Natural killer cell treated with Interleukin-12 subunit alpha and Interleukin-12 subunit beta and Interleukin-15 and Interleukin-18, amount 100 ng/mL, for 72 hours (primary cell): Measurements from ENCODE around the gene KREMEN1. TPM values are rescaled to one million over a fixed set of nuclear protein-coding genes. Genes with fewer than 3 reads are reported as not detected.
A peak's percentile ranks its signal among the peaks of the same experiment; 100 is the strongest.

Experiments used
- ATAC-seq, 2 donors: fragments of 150-1000 bp; cut with Tn5 transposase in 1 of 2; sonication (Bioruptor Pico), chemical (Tn5 transposase) in 1 of 2; 2 replicates each; pipeline ENCODE4 v1.10.0; 2021
- DNase-seq: peaks from one replicate; pipeline ENCODE4 v3.0.0; 2022; ENCODE audit warnings: low spot score
- H3K27ac Mint-ChIP-seq, 2 donors: 1 replicate in 1 of 2; 2 replicates in 1 of 2; pipeline ENCODE4 v1.8.0; 2022; ENCODE audit warnings: mixed read lengths in 2 of 2, mild to moderate bottlenecking in 1 of 2, moderate library complexity in 1 of 2
- H3K27me3 Mint-ChIP-seq, 2 donors: 1 replicate in 1 of 2; 2 replicates in 1 of 2; pipeline ENCODE4 v1.8.0; 2022; ENCODE audit warnings: mixed read lengths in 2 of 2
- H3K36me3 Mint-ChIP-seq: one replicate; pipeline ENCODE4 v1.8.0; 2022; ENCODE audit warnings: mixed read lengths
- H3K4me1 Mint-ChIP-seq, 2 donors: 1 replicate in 1 of 2; 2 replicates in 1 of 2; pipeline ENCODE4 v1.8.0; 2022; ENCODE audit warnings: low read depth in 2 of 2, mixed read lengths in 2 of 2, mild to moderate bottlenecking in 1 of 2
- H3K4me3 Mint-ChIP-seq: one replicate; pipeline ENCODE4 v1.8.0; 2022; ENCODE audit warnings: mixed read lengths
- H3K9me3 Mint-ChIP-seq: 2 replicates; pipeline ENCODE4 v1.8.0; 2022; ENCODE audit warnings: mixed read lengths
- total RNA-seq, 2 donors: library from RNA; stranded (reverse); gene quantifications; one replicate each; pipeline ENCODE4 v1.2.3, GENCODE V29; 2022

KREMEN1 gene
- total RNA-seq, 2 donors from 2014 or later = 0.17 to 0.59 TPM

DNA sequence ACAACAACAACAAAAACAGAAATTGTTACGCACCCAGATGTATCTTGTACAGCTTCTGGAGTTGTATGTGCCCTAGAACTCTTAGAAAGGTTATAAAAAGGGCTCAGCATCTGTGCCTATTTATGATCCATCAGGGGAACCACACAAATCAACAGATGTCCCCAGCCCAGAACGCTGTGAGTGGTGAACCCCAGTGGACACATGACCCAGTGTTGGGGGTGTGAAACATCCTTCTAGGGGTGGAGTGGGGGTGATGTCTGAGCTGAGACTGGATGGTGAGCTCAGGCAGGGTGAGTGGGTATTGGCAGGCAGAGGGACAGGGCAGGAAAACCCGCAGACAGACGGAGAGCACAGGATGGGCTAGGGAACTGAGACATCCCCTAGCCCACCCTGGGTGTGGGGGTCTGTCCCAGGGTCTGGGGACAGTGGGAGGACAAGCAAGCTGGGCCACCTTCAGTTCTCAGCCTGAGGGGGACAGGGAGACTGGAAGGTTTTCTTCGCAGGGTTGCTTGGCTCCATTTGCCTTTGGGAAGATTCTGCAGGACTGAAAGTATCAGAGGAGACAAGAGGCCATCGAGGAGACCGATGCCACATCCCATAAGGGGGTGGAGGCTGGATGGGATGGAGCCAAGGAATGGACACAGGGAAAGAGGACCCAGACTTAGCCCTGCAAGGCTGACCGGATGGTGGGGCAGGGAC is 127.0 kb downstream of the KREMEN1 start:
- Mint-ChIP-seq H3K27me3 (peaks cover 0 to 3% of the 10 kb centered on the region in 2 donors), H3K9me3 (no peaks in the 10 kb centered on the region), H3K36me3 (no peaks in the 10 kb centered on the region), H3K4me3 (no peak overlapping the region), H3K4me1 (peaks cover 24 to 31% of the 10 kb centered on the region in 2 donors), H3K27ac (peak overlapping the region in 1 of 2 donors; percentile 58)
- ATAC-seq = no peak
- no peak for DNase-seq

DNA sequence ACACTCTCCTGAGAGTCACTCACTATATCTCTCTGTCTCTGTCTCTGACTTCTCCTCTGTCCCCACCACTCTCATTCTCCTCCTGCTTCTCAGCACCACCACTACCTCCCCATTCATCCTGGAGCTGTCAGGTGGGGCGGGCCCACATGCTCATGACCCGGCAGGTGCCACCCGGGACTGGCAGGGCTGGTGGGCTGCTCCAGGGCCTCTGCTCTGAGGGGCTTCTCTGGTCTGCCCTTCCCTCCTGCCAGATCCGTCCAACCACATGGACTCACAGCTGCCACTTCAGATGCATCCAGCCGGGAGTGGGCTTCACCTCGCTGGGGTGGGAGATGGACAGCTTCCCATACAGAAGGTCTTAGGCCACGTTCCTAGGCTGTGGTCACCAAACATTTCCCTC is 128.1 kb downstream of the KREMEN1 start:
- no peak overlapping the region for H3K4me3 Mint-ChIP-seq
- peaks cover 30 to 32% of the 10 kb centered on the region in 2 donors for H3K4me1 Mint-ChIP-seq
- peak overlapping the region; percentile 13 to 48 for H3K27ac Mint-ChIP-seq
- ATAC-seq = no peak
- H3K9me3 Mint-ChIP-seq = no peaks in the 10 kb centered on the region
- peaks cover 0 to 7% of the 10 kb centered on the region in 2 donors for H3K27me3 Mint-ChIP-seq
- no peak for DNase-seq
- no peaks in the 10 kb centered on the region for H3K36me3 Mint-ChIP-seq

DNA sequence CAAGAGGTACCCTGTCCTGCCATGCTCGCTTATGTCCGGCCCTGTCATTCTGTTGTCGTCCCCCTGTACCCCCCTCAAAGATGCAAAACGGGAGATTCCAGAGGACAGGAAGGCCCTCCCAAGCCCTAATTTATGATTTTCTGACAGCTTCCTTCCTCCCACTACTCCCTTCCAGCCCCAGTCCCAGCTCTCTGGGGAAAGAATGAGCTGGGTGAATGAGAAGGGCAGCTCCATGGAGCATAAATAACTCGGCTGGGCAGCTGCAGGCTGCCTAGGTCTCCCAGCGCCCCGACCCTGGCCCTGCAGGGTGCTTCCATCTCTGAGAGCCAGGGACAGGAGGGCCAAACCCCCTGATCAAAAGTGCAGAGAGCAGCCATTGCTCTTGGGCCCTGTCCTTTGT is 128.9 kb downstream of the KREMEN1 start:
- no peaks in the 10 kb centered on the region for H3K9me3 Mint-ChIP-seq
- ATAC-seq (no peak), DNase-seq (no peak)
- peak overlapping the region; percentile 69 for H3K4me3 Mint-ChIP-seq
- peak overlapping the region; percentile 74 to 84 for H3K27ac Mint-ChIP-seq
- no peaks in the 10 kb centered on the region for H3K36me3 Mint-ChIP-seq
- H3K27me3 Mint-ChIP-seq = peaks cover 4 to 14% of the 10 kb centered on the region in 2 donors
- H3K4me1 Mint-ChIP-seq = peaks cover 33 to 34% of the 10 kb centered on the region in 2 donors

DNA sequence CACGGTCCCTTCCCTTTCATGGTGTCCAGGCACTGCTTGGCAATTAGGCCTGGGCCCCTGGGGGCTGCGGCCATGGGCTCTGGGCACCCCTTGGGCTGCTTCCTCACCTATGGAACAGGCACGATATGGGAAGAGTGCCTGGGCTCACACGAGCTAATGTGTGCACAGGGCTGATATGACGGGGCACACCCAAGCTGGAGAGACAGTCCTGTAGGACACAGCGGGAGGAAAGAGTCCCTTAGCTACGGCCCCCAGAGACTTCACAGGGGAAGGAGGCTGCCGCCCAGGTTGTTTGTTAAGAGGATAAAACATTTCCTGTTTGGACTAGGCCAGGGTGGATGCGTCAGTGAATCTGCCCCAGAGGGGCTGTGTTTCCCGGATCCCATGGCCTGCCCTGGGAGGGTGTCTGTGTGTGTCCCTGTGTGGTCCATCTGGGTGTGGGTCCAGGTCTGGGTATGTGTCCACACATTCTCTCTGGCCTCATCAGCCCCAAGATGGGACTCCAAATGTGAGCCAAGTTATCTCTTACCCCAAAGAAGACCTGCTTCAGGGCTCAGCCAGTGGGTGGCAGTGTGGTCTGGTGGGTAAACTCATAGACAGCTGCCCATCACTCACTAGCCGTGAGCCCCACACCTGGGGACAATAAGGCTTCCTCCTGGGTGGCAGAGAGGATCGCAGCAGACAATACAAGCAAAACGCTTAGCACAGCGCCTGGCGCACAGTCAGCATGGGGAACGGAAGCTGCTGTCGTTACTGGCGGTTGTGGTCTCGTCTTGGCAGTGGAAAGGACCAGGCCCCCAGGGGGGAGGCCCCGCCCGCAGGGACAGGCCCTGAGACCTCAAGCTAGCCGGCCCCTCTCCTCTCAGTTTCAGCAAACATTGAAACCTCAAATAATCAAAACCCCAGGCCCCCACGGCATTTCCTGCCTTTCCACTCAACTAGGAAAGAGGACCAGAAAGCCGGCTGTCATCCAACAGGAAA is 129.7 kb downstream of the KREMEN1 start:
- H3K36me3 Mint-ChIP-seq = no peaks in the 10 kb centered on the region
- peak; percentile 94 for ATAC-seq
- H3K27ac Mint-ChIP-seq = peak overlapping the region; percentile 74 to 84
- peaks cover 4 to 14% of the 10 kb centered on the region in 2 donors for H3K27me3 Mint-ChIP-seq
- H3K9me3 Mint-ChIP-seq = no peaks in the 10 kb centered on the region
- DNase-seq = peak; percentile 94
- peak overlapping the region; percentile 69 for H3K4me3 Mint-ChIP-seq
- peaks cover 33 to 34% of the 10 kb centered on the region in 2 donors for H3K4me1 Mint-ChIP-seq

DNA sequence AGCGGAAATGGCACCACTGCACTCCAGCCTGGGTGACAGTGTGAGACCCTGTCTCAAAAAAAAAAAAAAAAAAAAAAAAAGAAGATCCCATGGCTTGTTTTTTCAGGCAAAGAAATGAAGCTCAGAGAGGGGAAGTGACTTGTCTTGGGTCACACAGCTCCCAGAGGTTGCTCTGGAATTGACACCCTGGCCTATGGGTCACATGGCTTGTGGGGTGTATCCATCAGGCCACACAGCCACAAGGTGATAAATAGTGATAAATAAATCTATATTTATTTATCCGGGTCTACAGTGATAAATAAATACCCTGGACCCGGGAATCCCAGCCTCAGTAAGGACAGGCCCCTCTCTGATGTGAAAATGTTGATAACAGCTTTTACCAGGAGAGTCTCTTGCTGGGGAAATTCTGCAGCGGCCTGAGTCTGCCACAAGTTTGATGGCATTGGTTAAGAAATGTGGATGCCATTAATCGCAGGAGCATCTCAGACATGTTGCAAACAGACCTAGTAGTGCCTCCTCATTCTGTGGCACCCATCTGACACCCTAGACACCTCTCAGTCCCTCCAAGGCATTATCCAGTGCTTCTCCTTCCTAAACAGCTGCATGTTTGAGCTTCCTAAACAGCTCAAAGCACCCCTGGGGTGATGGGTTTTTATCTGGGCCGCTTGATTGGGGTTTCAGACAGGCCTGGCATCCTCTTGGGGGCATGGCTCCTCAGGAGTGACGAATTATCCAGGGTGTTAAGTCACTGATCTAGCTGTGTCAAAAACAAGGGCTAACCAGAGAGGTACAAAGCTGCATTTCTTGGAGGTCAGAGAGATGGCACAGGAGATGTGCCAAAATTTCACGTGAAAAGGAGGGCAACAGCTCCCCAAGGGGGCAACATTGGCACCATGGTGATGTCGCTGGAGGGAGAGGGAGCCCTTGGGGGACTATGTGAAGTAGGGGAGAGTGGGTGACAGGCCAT is 130.9 kb downstream of the KREMEN1 start:
- Mint-ChIP-seq H3K4me3 (peak overlapping the region; percentile 69), H3K27ac (peak overlapping the region; percentile 74 to 84), H3K4me1 (peaks cover 33 to 34% of the 10 kb centered on the region in 2 donors), H3K36me3 (no peaks in the 10 kb centered on the region), H3K27me3 (peaks cover 4 to 14% of the 10 kb centered on the region in 2 donors), H3K9me3 (no peaks in the 10 kb centered on the region)
- no peak for ATAC-seq
- DNase-seq = no peak

DNA sequence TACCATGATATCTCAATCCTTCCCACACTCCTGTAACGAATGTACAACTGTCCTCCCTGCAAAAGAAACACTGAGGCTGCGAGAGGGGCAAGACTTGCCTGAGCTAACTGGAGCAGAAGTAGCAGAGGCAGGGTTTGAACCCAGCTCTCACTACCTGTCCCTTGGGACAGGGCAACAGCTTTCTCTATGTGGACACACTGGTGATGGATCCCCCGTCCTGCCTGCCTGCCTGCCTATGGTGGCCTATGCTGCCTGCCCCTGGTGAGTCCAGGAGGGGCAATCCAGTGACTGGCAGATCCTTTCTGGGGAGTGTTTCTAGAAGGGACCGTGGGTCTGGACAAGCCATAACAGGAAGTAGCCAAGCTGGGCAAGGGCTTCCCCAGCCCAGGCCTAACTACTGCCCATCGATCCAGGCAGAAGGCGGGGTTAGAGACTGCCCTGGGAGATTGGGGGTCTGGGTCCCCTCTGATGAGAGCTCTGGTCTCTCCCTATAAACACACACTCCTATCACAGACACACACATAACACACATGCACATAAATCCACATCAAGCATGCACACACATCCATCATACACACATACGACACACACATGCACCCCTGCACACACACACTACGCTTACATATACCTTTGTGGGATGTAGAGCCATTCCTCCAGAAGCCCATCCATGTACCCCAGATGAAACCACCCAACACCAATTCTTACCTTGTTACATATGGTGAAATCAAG is 131.8 kb downstream of the KREMEN1 start:
- Mint-ChIP-seq H3K27me3 (peaks cover 4 to 14% of the 10 kb centered on the region in 2 donors), H3K9me3 (no peaks in the 10 kb centered on the region), H3K4me3 (peak overlapping the region; percentile 41), H3K27ac (no peak overlapping the region), H3K4me1 (peaks cover 33 to 34% of the 10 kb centered on the region in 2 donors), H3K36me3 (no peaks in the 10 kb centered on the region)
- ATAC-seq (no peak), DNase-seq (no peak)

DNA sequence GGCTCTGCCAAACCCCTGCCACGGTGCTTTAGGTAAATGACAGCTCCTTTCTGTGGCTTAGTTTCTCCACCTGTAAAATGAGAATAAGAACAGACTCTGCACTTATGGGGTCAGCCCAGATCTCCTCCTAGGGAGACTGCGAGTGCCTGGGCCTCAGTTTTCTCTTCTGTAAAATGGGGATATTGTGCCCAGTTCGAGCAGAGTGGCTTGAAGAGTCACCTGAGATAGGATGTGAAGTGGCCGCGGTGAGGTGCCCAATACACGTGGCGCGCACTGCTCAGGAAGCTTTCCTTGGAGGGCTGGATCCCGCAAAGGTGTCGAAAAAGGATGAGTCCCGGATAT is 132.4 kb downstream of the KREMEN1 start:
- H3K36me3 Mint-ChIP-seq = no peaks in the 10 kb centered on the region
- DNase-seq = no peak
- H3K27ac Mint-ChIP-seq = no peak overlapping the region
- no peaks in the 10 kb centered on the region for H3K9me3 Mint-ChIP-seq
- no peak for ATAC-seq
- peaks cover 31 to 34% of the 10 kb centered on the region in 2 donors for H3K4me1 Mint-ChIP-seq
- peak overlapping the region; percentile 41 for H3K4me3 Mint-ChIP-seq
- H3K27me3 Mint-ChIP-seq = peaks cover 4 to 14% of the 10 kb centered on the region in 2 donors

DNA sequence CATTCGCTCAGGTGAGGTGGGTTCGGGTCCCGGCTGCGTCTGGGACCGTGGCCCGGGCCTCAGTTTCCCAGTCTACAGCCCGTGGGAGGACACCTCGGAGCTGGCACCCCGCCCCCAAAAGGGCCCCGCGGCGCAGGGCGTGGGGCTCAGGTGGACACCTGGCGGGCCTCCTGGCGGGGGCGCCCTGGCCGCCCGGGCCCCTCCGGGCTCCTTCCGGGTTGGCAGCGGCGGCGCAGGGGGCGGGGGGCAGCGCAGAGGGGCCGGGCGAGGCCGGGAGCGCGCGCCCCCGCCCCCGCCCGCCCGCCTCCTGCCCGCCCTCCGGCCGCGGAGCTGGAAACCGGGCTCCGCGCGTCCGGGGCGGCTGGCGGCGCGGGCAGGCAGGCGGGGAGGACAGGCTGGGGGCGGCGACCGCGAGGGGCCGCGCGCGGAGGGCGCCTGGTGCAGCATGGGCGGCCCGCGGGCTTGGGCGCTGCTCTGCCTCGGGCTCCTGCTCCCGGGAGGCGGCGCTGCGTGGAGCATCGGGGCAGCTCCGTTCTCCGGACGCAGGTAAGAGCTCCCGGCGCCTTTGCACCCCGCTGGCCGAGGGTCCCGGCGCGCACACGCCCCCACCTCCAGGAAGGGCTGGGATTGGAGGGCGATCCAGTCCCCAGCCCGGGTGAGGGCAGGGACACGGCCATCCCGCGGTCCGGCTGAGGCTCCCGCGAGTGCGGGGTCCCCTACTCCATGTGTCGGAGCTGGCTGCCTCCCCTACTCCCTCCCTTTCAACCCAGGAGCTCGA is 132.9 kb downstream of the KREMEN1 start, which contains the start of gene EMID1:
Gene EMID1 (plus strand): TSS at position 303 of the 778 bp plus-strand sequence. CDS start 143 bp downstream, at position 446.
- Mint-ChIP-seq H3K9me3 (no peaks in the 10 kb centered on the region), H3K36me3 (no peaks in the 10 kb centered on the region), H3K27ac (no peak within 1 kb of the TSS), H3K27me3 (peaks cover 4 to 14% of the 10 kb centered on the region in 2 donors), H3K4me3 (peak within 1 kb of the TSS; percentile 82), H3K4me1 (peaks cover 31 to 34% of the 10 kb centered on the region in 2 donors)
- ATAC-seq (peak; percentile 11 to 53), DNase-seq (no peak)

DNA sequence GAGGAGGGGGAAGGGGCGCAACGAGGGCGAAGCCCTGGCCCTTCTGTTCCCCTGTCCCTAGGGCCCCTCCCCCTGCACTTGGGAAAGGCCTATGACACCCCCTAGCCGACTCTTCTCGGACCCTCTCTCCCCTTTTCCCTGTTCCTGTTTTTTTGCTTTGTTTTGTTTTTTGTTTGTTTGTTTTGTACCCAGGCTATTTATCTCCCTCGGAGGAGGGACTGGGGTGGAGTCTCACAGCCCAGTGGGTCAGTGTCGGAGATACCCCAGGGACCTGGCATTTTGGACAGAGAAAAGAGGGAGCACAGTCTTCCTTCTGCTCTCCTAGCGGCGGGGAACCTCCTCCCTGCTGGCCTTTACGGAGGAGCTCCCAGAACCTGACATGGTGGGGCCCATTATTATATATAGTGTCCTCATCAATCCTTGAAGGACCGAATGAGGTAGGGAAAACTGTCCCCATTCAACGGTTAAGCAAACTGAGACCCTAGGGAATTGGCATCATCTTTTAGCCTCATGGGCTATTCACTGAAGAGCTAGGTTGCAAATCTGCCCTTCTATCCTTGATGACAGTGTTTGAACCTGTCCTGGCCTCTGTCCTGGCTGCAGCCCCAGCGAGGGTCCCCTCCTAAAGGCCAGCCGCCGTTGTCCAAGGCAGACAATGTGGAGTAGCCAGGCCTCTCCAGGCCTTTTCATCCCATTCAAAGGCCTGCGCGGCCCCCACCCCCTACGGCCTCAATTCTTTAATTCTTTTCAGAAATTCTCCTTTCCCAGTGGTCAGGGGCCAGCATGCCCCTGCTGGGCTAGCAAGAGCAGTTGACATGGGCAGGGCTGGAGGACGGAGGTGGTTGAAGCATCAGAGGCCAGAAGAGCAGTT is 133.8 kb downstream of the KREMEN1 start:
- peak overlapping the region; percentile 82 for H3K4me3 Mint-ChIP-seq
- H3K36me3 Mint-ChIP-seq = no peaks in the 10 kb centered on the region
- ATAC-seq = no peak
- no peaks in the 10 kb centered on the region for H3K9me3 Mint-ChIP-seq
- peaks cover 25 to 28% of the 10 kb centered on the region in 2 donors for H3K4me1 Mint-ChIP-seq
- no peak overlapping the region for H3K27ac Mint-ChIP-seq
- peaks cover 4 to 14% of the 10 kb centered on the region in 2 donors for H3K27me3 Mint-ChIP-seq
- no peak for DNase-seq

DNA sequence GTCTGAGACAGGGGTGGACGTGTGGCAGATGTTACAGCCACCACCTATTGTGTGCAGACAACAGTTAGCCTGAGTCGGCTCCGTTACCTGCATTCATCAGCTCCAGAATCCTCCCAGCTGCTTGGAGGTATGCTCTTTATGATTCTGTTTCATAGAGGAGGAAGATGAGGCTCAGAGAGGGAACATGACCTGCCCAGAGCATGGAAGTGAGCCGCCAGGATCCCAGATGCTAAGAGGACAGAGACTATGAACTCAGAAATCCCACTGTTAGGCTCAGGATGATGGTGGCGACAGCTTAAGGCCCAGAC is 134.4 kb downstream of the KREMEN1 start:
- Mint-ChIP-seq H3K4me3 (no peak overlapping the region), H3K27me3 (peaks cover 4 to 14% of the 10 kb centered on the region in 2 donors), H3K9me3 (no peaks in the 10 kb centered on the region), H3K27ac (no peak overlapping the region), H3K4me1 (peaks cover 21 to 24% of the 10 kb centered on the region in 2 donors), H3K36me3 (no peaks in the 10 kb centered on the region)
- DNase-seq = no peak
- no peak for ATAC-seq
